ENCODE results near the gene SH3RF1.

- TF ChIP-seq, protein P1, sequence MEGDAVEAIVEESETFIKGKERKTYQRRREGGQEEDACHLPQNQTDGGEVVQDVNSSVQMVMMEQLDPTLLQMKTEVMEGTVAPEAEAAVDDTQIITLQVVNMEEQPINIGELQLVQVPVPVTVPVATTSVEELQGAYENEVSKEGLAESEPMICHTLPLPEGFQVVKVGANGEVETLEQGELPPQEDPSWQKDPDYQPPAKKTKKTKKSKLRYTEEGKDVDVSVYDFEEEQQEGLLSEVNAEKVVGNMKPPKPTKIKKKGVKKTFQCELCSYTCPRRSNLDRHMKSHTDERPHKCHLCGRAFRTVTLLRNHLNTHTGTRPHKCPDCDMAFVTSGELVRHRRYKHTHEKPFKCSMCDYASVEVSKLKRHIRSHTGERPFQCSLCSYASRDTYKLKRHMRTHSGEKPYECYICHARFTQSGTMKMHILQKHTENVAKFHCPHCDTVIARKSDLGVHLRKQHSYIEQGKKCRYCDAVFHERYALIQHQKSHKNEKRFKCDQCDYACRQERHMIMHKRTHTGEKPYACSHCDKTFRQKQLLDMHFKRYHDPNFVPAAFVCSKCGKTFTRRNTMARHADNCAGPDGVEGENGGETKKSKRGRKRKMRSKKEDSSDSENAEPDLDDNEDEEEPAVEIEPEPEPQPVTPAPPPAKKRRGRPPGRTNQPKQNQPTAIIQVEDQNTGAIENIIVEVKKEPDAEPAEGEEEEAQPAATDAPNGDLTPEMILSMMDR (IDR thresholded peaks at IDR 0.05; ENCODE audit: borderline replicate concordance, extremely low read depth, low read length, poor library complexity, severe bottlenecking): no peak
- no peak for TF ChIP-seq EZH2 (IDR thresholded peaks at IDR 0.05; ENCODE audit: borderline replicate concordance, low read depth, low read length, severe bottlenecking)
Measured at GRCh38 chr4:169185133-169185956, 85.4 kb downstream of the SH3RF1 start.

Measured in DND-41 (cell line).